Measurements from ENCODE around the gene EMP3. TPM values are rescaled to one million over a fixed set of nuclear protein-coding genes. Genes with fewer than 3 reads are reported as not detected.
A peak's percentile ranks its signal among the peaks of the same experiment; 100 is the strongest.
"Not testable (repeated sequence)": the region's sequence is repeated elsewhere in the genome, so short reads cannot be mapped to it uniquely, and the experiment has no call there.

The EMP3 gene
- total RNA-seq, 1 experiment from 2014 or later = 171 TPM

DNA sequence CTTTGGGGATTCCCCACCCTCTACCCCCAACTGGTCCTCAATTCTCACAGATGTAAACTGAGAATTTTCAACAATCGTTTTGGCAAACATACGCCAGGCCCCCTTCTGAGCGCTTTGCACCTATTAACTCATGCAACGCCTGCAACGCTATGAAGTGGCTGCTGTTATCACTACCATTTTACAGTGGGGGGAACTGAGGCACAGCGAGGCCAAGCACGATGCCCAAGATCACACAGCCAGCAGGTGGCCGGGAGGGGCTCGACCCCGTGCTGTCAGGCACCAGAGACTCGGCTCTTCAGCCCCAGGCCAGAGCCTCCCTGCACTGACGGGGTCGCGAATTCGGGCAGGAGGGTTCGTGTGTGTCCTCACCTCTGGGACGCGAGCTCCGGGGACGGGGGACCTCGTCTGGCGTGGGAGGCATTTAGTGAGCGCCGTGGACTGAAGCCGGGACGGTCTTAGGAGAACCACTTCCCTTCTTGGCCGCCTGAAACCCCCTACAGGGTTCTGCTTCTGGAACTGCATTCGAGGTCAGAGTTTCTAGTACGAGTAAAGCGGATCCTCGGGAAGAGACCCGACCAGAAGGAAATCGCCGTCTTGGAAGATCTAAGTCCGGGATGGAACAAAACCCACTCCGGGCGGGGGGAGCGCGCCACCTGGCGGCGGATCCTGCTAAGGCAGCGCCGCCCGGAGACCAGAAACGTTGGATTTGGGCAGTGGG lies 34.4 kb upstream of the EMP3 start:
- no TSS peak for BruUV-seq (replicated peaks)
- CTCF ChIA-PET = interaction anchor here (0.6 to 0.7 kb wide), 3 partner anchors 13 to 43 kb away, joined by 3 to 6 read pairs (median 5); no protein-coding TSS in a partner anchor
- Histone ChIP-seq H3K4me1 (ENCODE audit: control insufficient read depth, insufficient read depth, low read length) (peaks cover 3% of the 10 kb centered on the region; the same call in 1 of the 2 replicates), H3K36me3 (ENCODE audit: control insufficient read depth, insufficient read depth, low read length) (no peaks in the 10 kb centered on the region), H3K9me3 (ENCODE audit: control insufficient read depth, insufficient read depth, low read depth, low read length) (0 out of 2 replicates have a peak, but pooled peaks cover 5% of the 10 kb centered on the region), H3K27ac (ENCODE audit: low read length) (peak overlapping the region; percentile 39; the same call in 1 of the 2 replicates), H3K4me3 (ENCODE audit: low read depth in 2 of 2, low read length in 2 of 2) (peak overlapping the region; percentile 49 to 62), H3K27me3 (ENCODE audit: control insufficient read depth, insufficient read depth, low read length) (no peaks in the 10 kb centered on the region)
- intact Hi-C loops (cut with micrococcal nuclease; ENCODE audit: unreplicated experiment) (no loop called here), in situ Hi-C loops (cut with HindIII; ENCODE audit: low pct_unique_long_range_greater_than_20kb, low sequenced_read_pairs) (no loop called here)
- TF ChIP-seq, protein P1, sequence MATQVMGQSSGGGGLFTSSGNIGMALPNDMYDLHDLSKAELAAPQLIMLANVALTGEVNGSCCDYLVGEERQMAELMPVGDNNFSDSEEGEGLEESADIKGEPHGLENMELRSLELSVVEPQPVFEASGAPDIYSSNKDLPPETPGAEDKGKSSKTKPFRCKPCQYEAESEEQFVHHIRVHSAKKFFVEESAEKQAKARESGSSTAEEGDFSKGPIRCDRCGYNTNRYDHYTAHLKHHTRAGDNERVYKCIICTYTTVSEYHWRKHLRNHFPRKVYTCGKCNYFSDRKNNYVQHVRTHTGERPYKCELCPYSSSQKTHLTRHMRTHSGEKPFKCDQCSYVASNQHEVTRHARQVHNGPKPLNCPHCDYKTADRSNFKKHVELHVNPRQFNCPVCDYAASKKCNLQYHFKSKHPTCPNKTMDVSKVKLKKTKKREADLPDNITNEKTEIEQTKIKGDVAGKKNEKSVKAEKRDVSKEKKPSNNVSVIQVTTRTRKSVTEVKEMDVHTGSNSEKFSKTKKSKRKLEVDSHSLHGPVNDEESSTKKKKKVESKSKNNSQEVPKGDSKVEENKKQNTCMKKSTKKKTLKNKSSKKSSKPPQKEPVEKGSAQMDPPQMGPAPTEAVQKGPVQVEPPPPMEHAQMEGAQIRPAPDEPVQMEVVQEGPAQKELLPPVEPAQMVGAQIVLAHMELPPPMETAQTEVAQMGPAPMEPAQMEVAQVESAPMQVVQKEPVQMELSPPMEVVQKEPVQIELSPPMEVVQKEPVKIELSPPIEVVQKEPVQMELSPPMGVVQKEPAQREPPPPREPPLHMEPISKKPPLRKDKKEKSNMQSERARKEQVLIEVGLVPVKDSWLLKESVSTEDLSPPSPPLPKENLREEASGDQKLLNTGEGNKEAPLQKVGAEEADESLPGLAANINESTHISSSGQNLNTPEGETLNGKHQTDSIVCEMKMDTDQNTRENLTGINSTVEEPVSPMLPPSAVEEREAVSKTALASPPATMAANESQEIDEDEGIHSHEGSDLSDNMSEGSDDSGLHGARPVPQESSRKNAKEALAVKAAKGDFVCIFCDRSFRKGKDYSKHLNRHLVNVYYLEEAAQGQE (IDR thresholded peaks at IDR 0.05; ENCODE audit: insufficient read depth in 1 of 2, low read depth in 2 of 2, low read length in 1 of 2) = no peak
- TF ChIP-seq POLR2AphosphoS5 (IDR thresholded peaks at IDR 0.05; ENCODE audit: low read depth, low read length) = no peak
- TF ChIP-seq, protein P2, sequence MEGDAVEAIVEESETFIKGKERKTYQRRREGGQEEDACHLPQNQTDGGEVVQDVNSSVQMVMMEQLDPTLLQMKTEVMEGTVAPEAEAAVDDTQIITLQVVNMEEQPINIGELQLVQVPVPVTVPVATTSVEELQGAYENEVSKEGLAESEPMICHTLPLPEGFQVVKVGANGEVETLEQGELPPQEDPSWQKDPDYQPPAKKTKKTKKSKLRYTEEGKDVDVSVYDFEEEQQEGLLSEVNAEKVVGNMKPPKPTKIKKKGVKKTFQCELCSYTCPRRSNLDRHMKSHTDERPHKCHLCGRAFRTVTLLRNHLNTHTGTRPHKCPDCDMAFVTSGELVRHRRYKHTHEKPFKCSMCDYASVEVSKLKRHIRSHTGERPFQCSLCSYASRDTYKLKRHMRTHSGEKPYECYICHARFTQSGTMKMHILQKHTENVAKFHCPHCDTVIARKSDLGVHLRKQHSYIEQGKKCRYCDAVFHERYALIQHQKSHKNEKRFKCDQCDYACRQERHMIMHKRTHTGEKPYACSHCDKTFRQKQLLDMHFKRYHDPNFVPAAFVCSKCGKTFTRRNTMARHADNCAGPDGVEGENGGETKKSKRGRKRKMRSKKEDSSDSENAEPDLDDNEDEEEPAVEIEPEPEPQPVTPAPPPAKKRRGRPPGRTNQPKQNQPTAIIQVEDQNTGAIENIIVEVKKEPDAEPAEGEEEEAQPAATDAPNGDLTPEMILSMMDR (IDR thresholded peaks at IDR 0.05) = peak; percentile 94
- peak; percentile 90 for ATAC-seq
- POLR2A ChIA-PET = no interaction called here
- peak; percentile 36 for DNase-seq (ENCODE audit: low read depth, low spot score)

DNA sequence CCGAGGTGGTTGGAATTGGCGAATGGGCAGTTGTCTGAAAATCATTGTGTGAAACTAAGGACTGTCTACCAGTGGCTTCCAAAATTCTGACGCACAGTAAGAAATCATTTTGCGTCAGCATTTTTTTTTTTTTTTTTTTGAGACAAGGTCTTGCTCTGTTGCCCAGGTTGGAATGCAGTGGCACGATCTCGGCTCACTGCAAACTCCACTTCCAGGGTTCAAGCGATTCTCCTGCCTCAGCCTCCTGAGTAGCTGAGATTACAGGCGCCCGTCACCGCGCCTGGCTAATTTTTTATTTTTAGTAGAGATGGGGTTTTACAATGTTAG lies 33.9 kb upstream of the EMP3 start:
- H3K27ac ChIP-seq (ENCODE audit: low read length); H3K27me3 ChIP-seq (ENCODE audit: control insufficient read depth, insufficient read depth, low read length); intact Hi-C loops (cut with micrococcal nuclease; ENCODE audit: unreplicated experiment); BruUV-seq (replicated peaks); in situ Hi-C loops (cut with HindIII; ENCODE audit: low pct_unique_long_range_greater_than_20kb, low sequenced_read_pairs); H3K36me3 ChIP-seq (ENCODE audit: control insufficient read depth, insufficient read depth, low read length); DNase-seq (ENCODE audit: low read depth, low spot score); ATAC-seq; POLR2A ChIA-PET; H3K9me3 ChIP-seq (ENCODE audit: control insufficient read depth, insufficient read depth, low read depth, low read length); H3K4me1 ChIP-seq (ENCODE audit: control insufficient read depth, insufficient read depth, low read length): not testable (repeated sequence)
- CTCF ChIA-PET = interaction anchor here (0.6 to 0.7 kb wide), 2 partner anchors 18 to 43 kb away, joined by 3 to 6 read pairs; no protein-coding TSS in a partner anchor
- H3K4me3 ChIP-seq (ENCODE audit: low read depth in 2 of 2, low read length in 2 of 2) = peak overlapping the region in 1 of 2 experiments; percentile 49; a peak in 1 of 4 replicates

DNA sequence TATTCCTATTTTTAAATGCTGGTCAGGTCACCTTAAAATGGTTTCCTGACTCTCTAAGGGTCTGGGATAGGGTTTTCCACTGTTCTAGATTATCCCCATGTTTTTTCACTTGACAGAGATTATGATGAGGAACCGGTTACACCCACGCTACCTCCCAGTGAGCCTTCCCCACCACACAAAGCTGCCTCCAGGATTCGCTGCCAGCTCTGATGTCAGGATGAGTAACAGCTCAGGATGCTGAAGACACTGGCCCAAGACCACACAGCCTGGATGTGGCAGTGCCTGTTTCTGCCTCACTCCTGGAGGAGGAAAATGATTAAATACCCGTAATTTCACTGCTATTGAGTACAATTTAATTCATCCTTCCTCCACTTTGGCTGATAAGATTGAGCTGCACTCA lies 32.6 kb upstream of the EMP3 start:
- H3K27ac ChIP-seq (ENCODE audit: low read length) = no peak overlapping the region
- DNase-seq (ENCODE audit: low read depth, low spot score) (no peak), ATAC-seq (no peak)
- no peaks in the 10 kb centered on the region for H3K36me3 ChIP-seq (ENCODE audit: control insufficient read depth, insufficient read depth, low read length)
- H3K27me3 ChIP-seq (ENCODE audit: control insufficient read depth, insufficient read depth, low read length) = no peaks in the 10 kb centered on the region
- no peak overlapping the region for H3K4me3 ChIP-seq (ENCODE audit: low read depth in 2 of 2, low read length in 2 of 2)
- no TSS peak for BruUV-seq (replicated peaks)
- CTCF ChIA-PET = no interaction called here
- H3K4me1 ChIP-seq (ENCODE audit: control insufficient read depth, insufficient read depth, low read length) = peaks cover 3% of the 10 kb centered on the region; the same call in 1 of the 2 replicates
- POLR2A ChIA-PET = no interaction called here
- no peaks in the 10 kb centered on the region for H3K9me3 ChIP-seq (ENCODE audit: control insufficient read depth, insufficient read depth, low read depth, low read length)
- intact Hi-C loops (cut with micrococcal nuclease; ENCODE audit: unreplicated experiment) = no loop called here
- in situ Hi-C loops (cut with HindIII; ENCODE audit: low pct_unique_long_range_greater_than_20kb, low sequenced_read_pairs) = no loop called here
- TF ChIP-seq, protein P2 (IDR thresholded peaks at IDR 0.05) = no peak
- TF ChIP-seq, protein P1 (IDR thresholded peaks at IDR 0.05; ENCODE audit: insufficient read depth in 1 of 2, low read depth in 2 of 2, low read length in 1 of 2) = no peak
- TF ChIP-seq POLR2AphosphoS5 (IDR thresholded peaks at IDR 0.05; ENCODE audit: low read depth, low read length) (no peak), TCF7L2 (IDR thresholded peaks at IDR 0.05; ENCODE audit: low read depth, low read length) (no peak), SIN3A (IDR thresholded peaks at IDR 0.05; ENCODE audit: borderline replicate concordance, insufficient read depth, low read depth, low read length) (no peak)
